Effector memory CD8-positive, alpha-beta T cell (primary cell): ENCODE measurements around the gene PTCHD4.
"Not testable (repeated sequence)": the region's sequence is repeated elsewhere in the genome, so short reads cannot be mapped to it uniquely, and the experiment has no call there.

Experiments used
- ATAC-seq: fragments of 150-1000 bp; cut with Tn5 transposase; replicated peaks from 2 replicates; pipeline ENCODE4 v1.10.0; 2021; ENCODE audit warnings: mild to moderate bottlenecking, moderate library complexity
- DNase-seq, 3 experiments: peaks; one replicate each; pipeline ENCODE4 v3.0.0; 2021
- H3K27ac Mint-ChIP-seq, 2 donors: one replicate each; pipeline ENCODE4 v1.8.0; 2022; ENCODE audit warnings: mild to moderate bottlenecking in 2 of 2, mixed read lengths in 2 of 2, moderate library complexity in 2 of 2
- H3K27me3 Mint-ChIP-seq, 2 donors: one replicate each; pipeline ENCODE4 v1.8.0; 2022; ENCODE audit warnings: mixed read lengths in 2 of 2
- H3K36me3 Mint-ChIP-seq: one replicate; pipeline ENCODE4 v1.8.0; 2022; ENCODE audit warnings: mild to moderate bottlenecking, moderate library complexity, mixed read lengths; ENCODE audit not compliant: insufficient read depth
- H3K4me1 Mint-ChIP-seq, 2 donors: one replicate each; pipeline ENCODE4 v1.8.0; 2022; ENCODE audit warnings: low read depth in 2 of 2, mixed read lengths in 2 of 2
- H3K4me3 Mint-ChIP-seq, 2 donors: one replicate each; pipeline ENCODE4 v1.8.0; 2022; ENCODE audit warnings: mild to moderate bottlenecking in 2 of 2, mixed read lengths in 2 of 2, moderate library complexity in 2 of 2
- H3K9me3 Mint-ChIP-seq, 2 donors: one replicate each; pipeline ENCODE4 v1.8.0; 2022; ENCODE audit warnings: mixed read lengths in 2 of 2

Gene PTCHD4

GRCh38 chr6:48116699-48117645 lies 6.0 kb upstream of the PTCHD4 start:
- Mint-ChIP-seq H3K4me1 (no peaks in the 10 kb centered on the region), H3K36me3 (peaks cover 2% of the 10 kb centered on the region), H3K4me3 (no peak overlapping the region), H3K27ac (no peak overlapping the region), H3K9me3 (peaks cover 2 to 5% of the 10 kb centered on the region in 2 donors), H3K27me3 (no peaks in the 10 kb centered on the region)
- no peak for ATAC-seq
- DNase-seq: no peak

GRCh38 chr6:48113130-48113529 lies 2.1 kb upstream of the PTCHD4 start:
- no peak overlapping the region for H3K27ac Mint-ChIP-seq
- DNase-seq (no peak), ATAC-seq (no peak)
- no peaks in the 10 kb centered on the region for H3K4me1 Mint-ChIP-seq
- H3K4me3 Mint-ChIP-seq: no peak overlapping the region
- no peaks in the 10 kb centered on the region for H3K9me3 Mint-ChIP-seq
- H3K27me3 Mint-ChIP-seq: no peaks in the 10 kb centered on the region
- H3K36me3 Mint-ChIP-seq: peaks cover 2% of the 10 kb centered on the region

- ATAC-seq (no peak), DNase-seq (no peak)
- no peaks in the 10 kb centered on the region for H3K9me3 Mint-ChIP-seq
- no peak overlapping the region for H3K4me3 Mint-ChIP-seq
- no peaks in the 10 kb centered on the region for H3K27me3 Mint-ChIP-seq
- H3K4me1 Mint-ChIP-seq: no peaks in the 10 kb centered on the region
- peaks cover 2% of the 10 kb centered on the region for H3K36me3 Mint-ChIP-seq
- no peak overlapping the region for H3K27ac Mint-ChIP-seq
Measured at GRCh38 chr6:48111575-48111974, 578 bp upstream of the PTCHD4 start.

- H3K27ac Mint-ChIP-seq: no peak overlapping the region
- H3K9me3 Mint-ChIP-seq: peaks cover 0 to 1% of the 10 kb centered on the region in 2 donors
- H3K4me1 Mint-ChIP-seq: no peaks in the 10 kb centered on the region
- no peak overlapping the region for H3K4me3 Mint-ChIP-seq
- no peaks in the 10 kb centered on the region for H3K27me3 Mint-ChIP-seq
- ATAC-seq (no peak), DNase-seq (no peak)
- H3K36me3 Mint-ChIP-seq: peaks cover 2% of the 10 kb centered on the region
Measured at GRCh38 chr6:48110436-48111142, 408 bp downstream of the PTCHD4 start.

- DNase-seq: no peak
- H3K36me3 Mint-ChIP-seq: peaks cover 2% of the 10 kb centered on the region
- H3K4me1 Mint-ChIP-seq: no peaks in the 10 kb centered on the region
- H3K27me3 Mint-ChIP-seq: no peaks in the 10 kb centered on the region
- H3K9me3 Mint-ChIP-seq: peaks cover 4 to 8% of the 10 kb centered on the region in 2 donors
- H3K27ac Mint-ChIP-seq: no peak overlapping the region
- no peak overlapping the region for H3K4me3 Mint-ChIP-seq
- no peak for ATAC-seq
Measured at GRCh38 chr6:48109944-48110343, 1.1 kb downstream of the PTCHD4 start.

GRCh38 chr6:48102476-48103195 lies 8.4 kb downstream of the PTCHD4 start:
- not testable (repeated sequence) for DNase-seq, H3K27me3 Mint-ChIP-seq, H3K27ac Mint-ChIP-seq, H3K9me3 Mint-ChIP-seq, H3K4me3 Mint-ChIP-seq, H3K4me1 Mint-ChIP-seq, H3K36me3 Mint-ChIP-seq, ATAC-seq

GRCh38 chr6:48101290-48101689 lies 9.7 kb downstream of the PTCHD4 start:
- Mint-ChIP-seq H3K4me3 (no peak overlapping the region), H3K36me3 (no peaks in the 10 kb centered on the region), H3K4me1 (no peaks in the 10 kb centered on the region), H3K27ac (no peak overlapping the region), H3K9me3 (peaks cover 8 to 9% of the 10 kb centered on the region in 2 donors), H3K27me3 (no peaks in the 10 kb centered on the region)
- DNase-seq (no peak), ATAC-seq (no peak)

- ATAC-seq (no peak), DNase-seq (no peak)
- no peaks in the 10 kb centered on the region for H3K36me3 Mint-ChIP-seq
- peaks cover 6 to 9% of the 10 kb centered on the region in 2 donors for H3K9me3 Mint-ChIP-seq
- no peak overlapping the region for H3K4me3 Mint-ChIP-seq
- H3K27ac Mint-ChIP-seq: no peak overlapping the region
- no peaks in the 10 kb centered on the region for H3K4me1 Mint-ChIP-seq
- H3K27me3 Mint-ChIP-seq: no peaks in the 10 kb centered on the region
Measured at GRCh38 chr6:48100588-48100895, 10.5 kb downstream of the PTCHD4 start.

- Mint-ChIP-seq H3K4me3 (no peak overlapping the region), H3K27ac (no peak overlapping the region), H3K27me3 (no peaks in the 10 kb centered on the region), H3K36me3 (no peaks in the 10 kb centered on the region), H3K4me1 (no peaks in the 10 kb centered on the region), H3K9me3 (peaks cover 0 to 5% of the 10 kb centered on the region in 2 donors)
- no peak for DNase-seq
- no peak for ATAC-seq
Measured at GRCh38 chr6:48099713-48100587, 11.0 kb downstream of the PTCHD4 start.

GRCh38 chr6:48098923-48099322 lies 12.1 kb downstream of the PTCHD4 start:
- ATAC-seq: no peak

GRCh38 chr6:48092550-48093217 lies 18.3 kb downstream of the PTCHD4 start:
- H3K36me3 Mint-ChIP-seq: no peaks in the 10 kb centered on the region
- no peak for ATAC-seq

More at GRCh38 chr6:48098923-48099322, 12.1 kb downstream of the PTCHD4 start:
- Mint-ChIP-seq H3K27ac (no peak overlapping the region), H3K9me3 (peaks cover 0 to 7% of the 10 kb centered on the region in 2 donors), H3K36me3 (no peaks in the 10 kb centered on the region), H3K27me3 (no peaks in the 10 kb centered on the region), H3K4me3 (no peak overlapping the region), H3K4me1 (no peaks in the 10 kb centered on the region)
- no peak for DNase-seq

GRCh38 chr6:48090546-48090945 lies 20.5 kb downstream of the PTCHD4 start:
- Mint-ChIP-seq H3K27ac (no peak overlapping the region), H3K4me3 (no peak overlapping the region), H3K9me3 (peaks cover 0 to 3% of the 10 kb centered on the region in 2 donors), H3K4me1 (no peaks in the 10 kb centered on the region), H3K36me3 (no peaks in the 10 kb centered on the region), H3K27me3 (no peaks in the 10 kb centered on the region)
- ATAC-seq (no peak), DNase-seq (no peak)

More at GRCh38 chr6:48092550-48093217, 18.3 kb downstream of the PTCHD4 start:
- Mint-ChIP-seq H3K27ac (no peak overlapping the region), H3K9me3 (peaks cover 0 to 3% of the 10 kb centered on the region in 2 donors), H3K27me3 (no peaks in the 10 kb centered on the region), H3K4me3 (no peak overlapping the region), H3K4me1 (no peaks in the 10 kb centered on the region)
- DNase-seq: no peak
